Peyer's patch (tissue), 4 donors: ENCODE results near the gene SYNGR1. TPM values are rescaled to one million over a fixed set of nuclear protein-coding genes. Genes with fewer than 3 reads are reported as not detected.

Experiments
- DNase-seq, 3 donors: peaks; one replicate each; pipeline ENCODE4 v3.0.0-alpha.2; 2017 to 2019
- H3K27ac ChIP-seq, 4 donors: fragments of 200-600 bp; sonication (generic); one replicate each; pipeline ENCODE4 v1.5.1; 2016 to 2019
- H3K27me3 ChIP-seq, 2 donors: fragments of 200-600 bp; sonication (generic); one replicate each; pipeline ENCODE4 v1.5.1; 2019
- H3K36me3 ChIP-seq, 3 donors: fragments of 200-600 bp; sonication (generic); one replicate each; pipeline ENCODE4 v1.5.1; 2016 to 2019
- H3K4me1 ChIP-seq, 4 donors: fragments of 200-600 bp; sonication (generic); one replicate each; pipeline ENCODE4 v1.5.1; 2016 to 2019
- H3K4me3 ChIP-seq, 4 donors: fragments of 200-600 bp; sonication (generic); 1 replicate in 3 of 4; 2 replicates in 1 of 4; pipeline ENCODE4 v1.5.1; 2016 to 2019; ENCODE audit warnings: mild to moderate bottlenecking in 1 of 4
- H3K9me3 ChIP-seq, 4 donors: fragments of 200-600 bp; sonication (generic); one replicate each; pipeline ENCODE4 v1.5.1; 2016 to 2019; ENCODE audit warnings: mild to moderate bottlenecking in 1 of 4
- POLR2A ChIP-seq, 2 donors: fragments of 450-650 bp; IDR thresholded peaks; one replicate each; pipeline ENCODE4 v1.5.1; 2017; ENCODE audit warnings: antibody characterized with exemption in 2 of 2, mild to moderate bottlenecking in 2 of 2, moderate library complexity in 2 of 2
- total RNA-seq, 4 donors: library from RNA; depleted of rRNA; stranded (reverse); fragments of >200 nt; gene quantifications; one replicate each; pipeline ENCODE4 v1.1.0, GENCODE V29; 2016
- TF ChIP-seq, protein P1 (sequence below), 6 experiments: fragments of 450-650 bp in 4 of 6; fragments of 200-600 bp in 2 of 6; sonication (generic) in 1 of 6; IDR thresholded peaks; one replicate each; pipeline ENCODE4 v1.5.1; 2017 to 2019; ENCODE audit warnings: antibody characterized with exemption in 6 of 6, mild to moderate bottlenecking in 3 of 6, moderate library complexity in 1 of 6

Gene SYNGR1
- total RNA-seq, 4 donors from 2014 or later = 0.35 to 22.3 (median 2.5) TPM

DNA sequence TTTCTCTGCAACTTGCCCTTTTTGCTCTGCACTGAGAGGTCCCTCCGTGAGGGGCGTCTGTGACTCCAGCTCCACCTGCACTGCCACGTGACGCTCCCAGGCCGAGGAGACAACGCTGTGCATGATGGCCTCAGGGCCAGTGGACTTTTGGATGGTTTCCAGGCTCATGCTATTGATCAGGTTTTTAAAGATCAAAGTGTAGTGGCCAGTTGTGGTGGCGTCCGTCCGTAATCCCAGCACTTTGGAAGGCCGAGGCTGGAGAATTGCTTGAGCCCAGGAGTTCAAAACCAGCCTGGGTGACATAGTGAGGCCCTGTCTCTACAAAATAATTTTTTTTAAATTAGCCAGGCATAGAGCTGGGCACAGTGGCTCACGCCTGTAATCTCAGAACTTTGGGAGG lies 46.4 kb upstream of the SYNGR1 start:
- Histone ChIP-seq H3K4me1 (peaks cover 0 to 8% (median 6%) of the 10 kb centered on the region in 4 donors), H3K36me3 (no peaks in the 10 kb centered on the region), H3K4me3 (no peak overlapping the region), H3K9me3 (no peaks in the 10 kb centered on the region), H3K27ac (no peak overlapping the region), H3K27me3 (no peaks in the 10 kb centered on the region)
- no peak for DNase-seq
- TF ChIP-seq, protein P1, sequence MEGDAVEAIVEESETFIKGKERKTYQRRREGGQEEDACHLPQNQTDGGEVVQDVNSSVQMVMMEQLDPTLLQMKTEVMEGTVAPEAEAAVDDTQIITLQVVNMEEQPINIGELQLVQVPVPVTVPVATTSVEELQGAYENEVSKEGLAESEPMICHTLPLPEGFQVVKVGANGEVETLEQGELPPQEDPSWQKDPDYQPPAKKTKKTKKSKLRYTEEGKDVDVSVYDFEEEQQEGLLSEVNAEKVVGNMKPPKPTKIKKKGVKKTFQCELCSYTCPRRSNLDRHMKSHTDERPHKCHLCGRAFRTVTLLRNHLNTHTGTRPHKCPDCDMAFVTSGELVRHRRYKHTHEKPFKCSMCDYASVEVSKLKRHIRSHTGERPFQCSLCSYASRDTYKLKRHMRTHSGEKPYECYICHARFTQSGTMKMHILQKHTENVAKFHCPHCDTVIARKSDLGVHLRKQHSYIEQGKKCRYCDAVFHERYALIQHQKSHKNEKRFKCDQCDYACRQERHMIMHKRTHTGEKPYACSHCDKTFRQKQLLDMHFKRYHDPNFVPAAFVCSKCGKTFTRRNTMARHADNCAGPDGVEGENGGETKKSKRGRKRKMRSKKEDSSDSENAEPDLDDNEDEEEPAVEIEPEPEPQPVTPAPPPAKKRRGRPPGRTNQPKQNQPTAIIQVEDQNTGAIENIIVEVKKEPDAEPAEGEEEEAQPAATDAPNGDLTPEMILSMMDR (IDR thresholded peaks at IDR 0.05) = no peak
- no peak for TF ChIP-seq POLR2A (IDR thresholded peaks at IDR 0.05)

DNA sequence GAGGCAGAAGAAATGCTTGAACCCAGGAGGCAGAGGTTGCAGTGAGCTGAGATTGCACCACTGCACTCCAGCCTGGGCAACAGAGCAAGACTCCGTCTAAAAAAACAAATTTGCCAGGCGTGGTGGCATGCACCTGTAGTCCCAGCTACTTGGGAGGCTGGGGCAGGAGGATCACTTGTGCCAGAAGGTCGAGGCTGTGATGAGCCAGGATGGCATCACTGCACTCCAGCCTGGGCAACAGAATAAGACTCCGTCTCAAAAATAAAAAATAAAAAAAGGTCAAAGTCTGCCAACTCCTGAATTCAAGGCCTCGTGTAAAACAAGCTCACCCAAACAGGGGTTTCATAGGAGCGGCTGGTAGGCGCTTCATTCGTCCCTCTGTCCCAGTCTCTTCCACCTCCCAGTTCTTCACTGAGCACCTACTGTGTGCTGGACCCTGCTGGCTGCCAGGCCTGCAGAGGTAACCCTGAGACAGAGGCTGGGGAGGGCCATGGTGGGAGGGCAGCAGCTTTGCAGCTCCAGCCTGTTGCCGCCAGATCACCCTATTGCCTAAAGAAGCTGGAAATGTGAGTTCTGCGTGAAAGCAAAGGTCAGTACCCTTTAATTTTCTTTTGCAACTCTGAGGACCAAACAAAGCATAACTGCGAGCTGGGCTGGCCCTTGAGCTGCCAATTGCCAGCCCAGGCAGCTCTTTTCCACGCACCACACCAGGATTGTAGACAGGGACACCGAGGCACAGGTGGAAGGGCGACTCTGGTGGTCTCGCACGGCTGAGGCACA lies 45.7 kb upstream of the SYNGR1 start:
- H3K4me3 ChIP-seq = no peak overlapping the region
- H3K36me3 ChIP-seq = no peaks in the 10 kb centered on the region
- TF ChIP-seq, protein P1 (IDR thresholded peaks at IDR 0.05) = no peak
- TF ChIP-seq POLR2A (IDR thresholded peaks at IDR 0.05) = no peak
- H3K27me3 ChIP-seq = no peaks in the 10 kb centered on the region
- DNase-seq = no peak
- H3K9me3 ChIP-seq = no peaks in the 10 kb centered on the region
- no peak overlapping the region for H3K27ac ChIP-seq
- peaks cover 0 to 11% (median 6%) of the 10 kb centered on the region in 4 donors for H3K4me1 ChIP-seq

DNA sequence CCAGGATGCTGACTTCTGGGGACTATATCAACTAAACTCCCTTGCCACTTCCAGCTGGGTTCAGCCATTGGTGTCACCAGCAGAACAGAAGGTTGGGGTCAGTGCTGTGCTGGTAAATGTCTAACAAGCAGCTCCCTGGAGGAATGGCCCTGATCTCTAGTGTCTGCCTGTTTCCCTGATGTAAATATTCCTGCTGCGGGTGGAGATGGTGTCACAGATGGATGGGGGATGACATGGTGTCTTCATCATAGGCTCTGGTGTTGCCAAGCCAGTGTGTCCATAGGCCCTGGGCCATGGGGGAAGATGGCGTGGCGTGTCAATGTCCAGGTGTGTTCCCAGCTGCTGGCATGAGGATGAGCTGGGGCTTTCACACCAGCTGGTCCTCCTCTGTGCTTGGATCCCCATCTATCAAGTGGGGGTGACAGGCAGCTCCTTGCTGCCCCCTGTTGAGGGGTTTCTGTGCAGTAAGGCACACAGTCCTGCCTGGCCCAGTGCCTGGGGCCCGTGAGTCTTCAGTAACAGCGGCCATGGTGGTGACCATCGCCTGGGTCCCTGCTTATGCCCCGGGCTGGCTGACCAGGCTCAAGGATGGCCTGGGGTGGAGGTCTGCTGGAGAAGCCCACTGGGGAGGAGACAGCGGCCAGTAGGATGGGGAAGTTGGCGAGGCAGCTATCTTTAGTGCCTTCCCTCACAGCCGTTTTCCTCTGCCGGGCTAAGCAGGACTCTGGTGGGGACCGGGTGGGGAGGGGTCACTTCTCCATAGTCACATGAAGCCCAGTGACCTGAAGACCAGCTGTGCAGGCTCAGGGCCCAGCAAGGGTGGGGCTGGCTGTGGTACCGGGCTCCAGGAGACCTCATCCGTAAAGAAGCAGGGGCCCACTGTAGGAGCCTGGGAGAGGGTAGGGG lies 43.1 kb upstream of the SYNGR1 start:
- TF ChIP-seq, protein P1 (IDR thresholded peaks at IDR 0.05) = peak in 3 of 6 experiments; percentile 32 to 37 (median 34)
- TF ChIP-seq POLR2A (IDR thresholded peaks at IDR 0.05) = no peak
- no peaks in the 10 kb centered on the region for H3K27me3 ChIP-seq
- peaks cover 0 to 4% (median 0%) of the 10 kb centered on the region in 3 donors for H3K36me3 ChIP-seq
- peak in 2 of 3 donors; percentile 56 to 75 for DNase-seq
- H3K4me3 ChIP-seq = no peak overlapping the region
- no peaks in the 10 kb centered on the region for H3K9me3 ChIP-seq
- peaks cover 0 to 5% (median 0%) of the 10 kb centered on the region in 4 donors for H3K4me1 ChIP-seq
- H3K27ac ChIP-seq = no peak overlapping the region

DNA sequence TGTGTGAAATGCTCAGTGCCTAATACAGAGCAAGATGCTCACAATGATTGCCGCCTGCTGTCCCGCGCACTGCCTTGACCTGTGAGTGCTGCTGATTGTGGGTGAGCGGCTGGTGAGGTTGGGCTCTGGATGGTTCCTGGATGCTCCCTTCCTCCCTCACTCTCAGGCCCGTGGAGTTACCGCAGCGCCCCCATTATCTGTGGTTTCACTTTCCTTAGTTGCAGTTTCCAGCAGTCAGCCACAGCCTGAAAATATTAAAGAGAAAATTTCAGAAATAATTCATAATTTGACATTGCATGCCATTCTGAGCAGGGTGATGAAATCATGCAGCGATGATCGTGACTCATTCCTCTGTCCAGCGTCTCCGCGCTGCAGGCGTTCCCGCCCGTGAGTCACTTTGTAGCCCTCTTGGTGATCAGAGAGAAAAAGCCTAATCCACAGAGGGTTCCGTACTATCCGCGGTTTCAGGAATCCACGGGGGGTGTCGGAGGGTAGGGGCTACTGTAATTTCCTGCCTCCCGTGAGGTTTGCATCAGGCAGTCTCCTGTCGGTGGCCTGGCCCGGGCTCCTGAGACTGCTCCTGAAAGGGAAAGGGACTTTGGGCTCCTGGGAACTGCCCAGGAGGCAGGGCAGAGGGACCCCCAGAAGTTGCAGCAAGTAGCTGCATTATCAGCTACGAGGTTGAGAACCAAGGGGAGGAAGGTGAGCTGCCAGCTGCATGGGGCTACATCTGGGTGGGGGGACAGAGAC lies 41.0 kb upstream of the SYNGR1 start:
- peaks cover 0 to 5% (median 0%) of the 10 kb centered on the region in 4 donors for H3K4me1 ChIP-seq
- H3K36me3 ChIP-seq = peaks cover 0 to 24% (median 0%) of the 10 kb centered on the region in 3 donors
- DNase-seq = peak in 1 of 3 donors; percentile 86
- no peaks in the 10 kb centered on the region for H3K27me3 ChIP-seq
- H3K9me3 ChIP-seq = no peaks in the 10 kb centered on the region
- H3K4me3 ChIP-seq = no peak overlapping the region
- H3K27ac ChIP-seq = peak overlapping the region in 3 of 4 donors; percentile 2 to 64 (median 19)
- TF ChIP-seq, protein P1 (IDR thresholded peaks at IDR 0.05) = no peak

DNA sequence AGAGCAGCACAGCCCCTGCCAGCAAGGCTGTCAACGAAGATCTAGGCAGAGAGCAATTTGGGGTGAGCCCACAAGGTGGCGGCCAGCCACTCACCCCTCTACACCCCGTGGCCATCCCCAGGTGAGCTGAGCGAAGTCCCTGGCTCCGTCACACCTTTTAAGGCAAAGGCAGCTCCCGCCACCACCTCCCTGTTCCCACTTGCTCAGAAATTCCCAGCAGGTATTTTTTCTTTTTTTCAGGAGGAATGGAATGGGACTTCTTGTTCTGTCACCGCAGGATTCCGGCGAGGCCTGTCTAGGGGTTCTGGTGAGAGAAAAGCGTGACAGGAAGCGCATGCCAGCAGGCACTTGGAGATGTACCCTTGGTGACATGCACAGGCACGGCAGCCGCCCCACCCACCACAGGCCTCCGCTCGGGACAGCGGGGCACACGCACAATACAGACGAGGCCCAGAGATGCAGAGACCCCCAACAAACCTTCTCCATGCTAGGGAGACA lies 40.4 kb upstream of the SYNGR1 start:
- TF ChIP-seq POLR2A (IDR thresholded peaks at IDR 0.05) = no peak
- TF ChIP-seq, protein P1 (IDR thresholded peaks at IDR 0.05) = no peak
- no peaks in the 10 kb centered on the region for H3K9me3 ChIP-seq
- H3K4me1 ChIP-seq = peaks cover 0 to 5% (median 0%) of the 10 kb centered on the region in 4 donors
- H3K27me3 ChIP-seq = no peaks in the 10 kb centered on the region
- peak overlapping the region in 2 of 4 donors; percentile 19 to 64 for H3K27ac ChIP-seq
- peaks cover 0 to 31% (median 2%) of the 10 kb centered on the region in 3 donors for H3K36me3 ChIP-seq
- DNase-seq = no peak
- no peak overlapping the region for H3K4me3 ChIP-seq
